Endometrial microvascular endothelial cells (primary cell): ENCODE results near the gene HRCT1. TPM values are rescaled to one million over a fixed set of nuclear protein-coding genes. Genes with fewer than 3 reads are reported as not detected.

Experiments used
- in situ Hi-C: cut with HindIII; loops from 2 replicates; pipeline ENCODE4 v1.10.0; 2017; ENCODE audit warnings: low sequenced_read_pairs, low pct_unique_long_range_greater_than_20kb; ENCODE audit errors: inconsistent ontology term
- total RNA-seq: library from RNA; depleted of rRNA; stranded (reverse); fragments of >200 nt; gene quantifications from one replicate; pipeline ENCODE4 v1.2.3, GENCODE V29; 2015; ENCODE audit errors: inconsistent ontology term

Gene HRCT1
- total RNA-seq, 1 donor from 2014 or later, result 0.19 TPM

DNA sequence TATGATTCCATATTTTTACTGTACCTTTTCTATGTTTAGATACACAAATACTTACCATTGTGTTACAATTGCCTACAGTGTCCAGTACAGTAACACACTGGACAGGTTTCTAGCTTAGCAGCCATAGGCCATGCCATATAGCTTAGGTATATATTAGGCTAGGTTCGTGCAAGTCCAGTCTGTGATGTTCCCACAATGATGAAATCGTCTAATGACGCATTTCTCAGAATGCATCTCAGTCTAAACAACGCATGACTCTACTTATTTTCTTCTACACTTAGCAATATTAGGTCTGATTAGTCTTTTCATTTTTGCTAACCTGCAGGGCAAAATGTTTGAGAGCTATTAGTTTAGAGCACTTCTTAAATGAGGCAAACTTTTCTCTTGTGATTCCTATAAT lies 29.3 kb downstream of the HRCT1 start:
- in situ Hi-C loops, result no loop called here

DNA sequence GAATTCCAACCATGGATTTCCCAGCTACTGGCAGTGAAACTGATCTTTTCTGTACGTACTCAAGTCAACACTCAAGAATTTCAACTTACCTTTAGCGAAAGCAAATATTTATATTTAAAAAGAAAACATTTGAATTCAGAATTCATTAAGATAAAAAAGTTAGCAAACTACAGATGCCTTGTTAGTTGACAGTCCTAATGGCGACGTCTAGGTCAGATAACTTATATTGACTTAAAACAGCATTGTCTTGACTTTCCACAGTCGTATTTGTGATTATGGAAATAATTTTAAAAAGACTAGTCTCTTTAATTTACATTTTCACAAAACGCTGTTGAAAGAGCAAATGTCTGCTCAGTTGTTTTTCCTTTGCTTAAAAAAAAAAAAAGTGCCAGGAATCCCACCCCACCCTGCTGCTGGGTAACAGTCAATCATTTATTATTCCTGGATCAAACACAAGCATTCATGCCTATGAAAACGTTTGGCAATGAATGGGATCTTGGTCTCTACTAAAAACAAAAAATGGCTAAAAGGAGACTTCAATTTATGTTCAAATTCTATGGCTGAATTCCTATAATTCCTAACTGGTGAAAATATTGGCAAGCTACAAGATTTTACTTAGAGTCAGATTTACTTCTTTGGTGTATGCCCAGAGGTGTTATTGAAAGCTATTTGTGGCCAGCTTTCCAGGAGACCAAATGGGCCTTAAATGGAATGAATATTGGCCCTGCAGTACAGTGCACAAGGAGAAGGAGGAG lies 29.9 kb downstream of the HRCT1 start:
- in situ Hi-C loops, result no loop called here

DNA sequence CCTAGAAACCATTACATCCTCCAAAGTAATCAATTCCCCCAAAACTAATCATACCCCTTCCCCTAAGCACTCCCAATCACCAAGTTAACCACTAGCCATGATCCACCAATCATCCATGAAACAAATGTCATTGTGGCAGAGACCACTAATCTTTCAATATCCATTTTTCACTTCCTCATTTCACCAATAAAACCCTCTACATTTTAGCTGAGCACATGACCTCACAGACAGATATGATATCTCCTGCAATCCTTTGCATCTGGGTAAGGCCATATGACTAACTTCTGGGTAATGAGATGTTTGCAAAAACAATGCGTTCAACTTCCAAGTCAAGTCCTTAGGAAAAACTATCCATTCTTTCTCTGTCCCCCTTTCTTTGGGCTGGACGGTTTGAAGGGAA lies 31.2 kb downstream of the HRCT1 start:
- in situ Hi-C loops, result no loop called here

DNA sequence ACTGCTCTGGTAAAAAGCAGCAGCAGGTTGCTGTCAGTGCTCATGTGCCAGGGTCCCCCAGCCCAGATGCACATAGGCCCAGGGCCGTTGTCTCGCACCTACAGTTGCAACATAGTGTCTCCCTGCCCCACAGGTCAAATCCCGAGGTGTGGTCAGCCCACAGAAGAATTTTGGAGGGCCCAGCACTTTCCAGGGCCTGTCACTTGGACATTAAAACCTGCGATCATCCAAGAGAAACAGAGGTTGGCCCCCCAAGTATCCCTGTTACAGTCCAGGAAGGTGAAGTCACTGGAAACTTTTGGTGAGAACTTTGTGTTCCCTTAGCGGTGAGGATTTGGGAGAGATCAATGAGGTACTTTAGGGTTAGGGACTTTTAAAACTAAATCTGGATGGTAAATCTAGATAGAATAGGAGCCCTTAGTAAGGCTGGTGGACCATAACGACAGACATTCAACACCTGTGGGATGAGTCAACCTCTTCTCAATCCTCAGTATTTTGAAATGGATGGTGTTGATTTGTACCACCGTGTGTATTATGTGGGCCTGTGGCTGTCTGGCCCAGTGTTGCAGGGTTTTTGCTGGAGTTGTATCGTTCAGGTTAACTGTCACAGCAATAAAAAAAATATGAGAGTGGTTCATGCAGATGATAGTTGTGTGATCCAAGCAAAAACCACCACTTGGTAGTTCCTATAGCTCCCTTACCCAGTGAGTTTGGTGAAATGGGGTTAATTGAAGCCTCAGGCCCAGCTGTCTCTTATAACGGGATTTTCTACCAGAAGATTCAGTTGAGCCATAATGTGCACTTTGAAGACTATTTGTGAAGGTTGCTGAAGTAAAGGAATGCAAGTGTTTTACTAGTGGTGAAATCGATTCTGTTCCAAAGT lies 32.7 kb downstream of the HRCT1 start:
- in situ Hi-C loops, result no loop called here

DNA sequence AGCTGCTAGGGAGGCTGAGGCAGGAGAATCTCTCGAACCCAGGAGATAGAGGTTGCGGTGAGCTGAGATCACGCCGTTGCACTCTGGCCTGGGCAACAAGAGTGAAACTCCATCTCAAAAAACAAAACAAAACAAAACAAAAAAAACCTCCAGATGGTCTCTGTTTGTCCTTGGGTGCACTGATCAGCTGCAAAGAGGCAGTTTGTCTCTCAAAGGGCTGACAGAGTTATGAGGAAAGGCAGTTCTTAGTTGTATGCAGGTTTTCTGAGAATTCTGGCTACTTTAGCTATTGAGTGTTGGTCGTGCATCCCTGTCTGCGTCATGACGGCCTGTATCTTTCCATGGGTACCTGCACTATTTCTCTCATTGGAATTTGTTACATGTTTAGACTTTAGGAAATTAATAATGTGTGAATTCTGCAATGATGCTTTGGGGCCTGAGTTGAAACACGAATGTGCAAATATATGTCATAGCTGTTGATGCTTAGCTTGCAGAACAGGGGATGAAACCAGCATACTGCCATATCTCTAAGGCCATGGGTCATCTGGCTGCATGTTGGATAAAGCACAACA lies 33.8 kb downstream of the HRCT1 start:
- in situ Hi-C loops, result no loop called here

DNA sequence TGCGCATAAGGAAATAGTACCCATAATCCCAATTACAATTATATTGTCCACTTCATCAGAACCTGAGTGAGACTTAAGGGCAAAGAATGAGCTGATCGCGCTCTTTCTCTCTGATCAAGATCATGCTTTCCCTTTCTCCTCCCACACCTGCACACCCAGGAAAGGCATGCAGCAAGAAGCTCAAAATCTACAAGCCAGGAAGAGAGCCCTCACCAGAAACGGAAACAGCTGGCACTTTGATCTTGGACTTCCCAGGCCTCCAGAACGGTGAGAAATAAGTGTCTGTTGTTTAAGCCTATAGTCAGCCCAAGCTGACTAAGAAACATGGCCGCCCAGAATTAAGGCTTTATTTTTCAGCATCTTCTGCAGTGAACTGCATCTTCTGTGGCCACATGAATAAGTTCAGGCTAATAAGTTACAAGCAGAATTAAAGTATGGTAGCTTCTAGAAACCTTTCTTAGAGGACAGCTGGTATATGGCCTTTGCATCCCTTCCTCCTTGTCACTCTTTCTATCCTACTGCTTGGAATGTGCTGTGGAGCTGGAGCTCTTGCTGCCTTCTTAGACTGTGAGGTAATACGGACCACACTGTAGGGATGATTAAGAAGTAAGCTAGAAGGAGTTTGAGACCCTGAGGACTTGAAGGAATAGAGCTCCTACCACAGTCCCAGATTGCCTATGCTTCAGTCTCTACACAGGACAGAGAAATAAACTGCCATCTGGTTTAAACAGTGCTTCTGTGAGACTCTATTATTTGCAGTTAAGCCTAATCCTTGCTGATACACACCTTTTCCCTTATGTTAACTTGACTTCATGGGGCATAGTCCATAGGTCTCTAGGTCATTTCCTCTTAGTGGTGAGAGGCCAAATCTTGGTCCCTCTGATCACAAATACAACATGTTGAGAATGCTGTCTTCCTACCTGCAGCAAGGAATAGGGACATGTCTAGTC lies 34.7 kb downstream of the HRCT1 start:
- in situ Hi-C loops, result no loop called here

DNA sequence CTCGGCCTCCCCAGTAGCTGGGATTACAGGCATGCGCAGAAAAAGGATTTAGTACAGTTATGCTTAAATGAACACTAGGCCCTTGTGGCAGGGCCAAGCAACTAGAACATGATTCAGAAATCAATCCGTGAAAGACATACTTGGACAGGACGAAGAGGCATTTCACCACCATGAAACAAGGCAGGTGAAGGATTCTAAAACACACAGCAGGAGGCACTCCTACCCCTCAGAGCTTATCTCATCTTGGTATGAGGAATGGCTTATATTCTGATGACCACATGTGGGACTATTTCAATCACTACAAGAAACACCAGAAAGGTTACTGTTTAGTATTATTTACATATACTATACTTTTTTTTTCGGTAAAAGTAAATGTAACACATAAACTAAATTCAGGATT lies 36.3 kb downstream of the HRCT1 start:
- in situ Hi-C loops, result no loop called here

DNA sequence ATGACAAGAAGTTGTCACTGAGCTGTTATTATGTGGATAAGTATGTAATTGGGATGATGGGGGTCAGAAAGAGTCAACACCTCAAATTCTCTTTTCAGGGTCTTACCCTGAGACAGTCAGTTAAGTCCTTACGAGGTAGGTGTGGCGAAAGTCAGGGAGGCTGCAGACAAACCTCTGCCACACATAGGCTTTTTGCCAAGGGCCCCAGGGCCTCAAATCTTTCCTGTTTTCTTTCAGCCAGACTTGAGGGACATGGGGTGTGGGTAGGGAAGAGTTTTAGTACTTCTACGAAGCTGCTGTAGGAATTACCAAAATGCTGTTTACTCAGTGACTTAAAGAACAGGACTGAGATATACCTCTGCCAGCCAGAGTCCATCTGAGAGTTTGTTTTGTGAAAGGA lies 38.2 kb downstream of the HRCT1 start:
- in situ Hi-C loops, result no loop called here

DNA sequence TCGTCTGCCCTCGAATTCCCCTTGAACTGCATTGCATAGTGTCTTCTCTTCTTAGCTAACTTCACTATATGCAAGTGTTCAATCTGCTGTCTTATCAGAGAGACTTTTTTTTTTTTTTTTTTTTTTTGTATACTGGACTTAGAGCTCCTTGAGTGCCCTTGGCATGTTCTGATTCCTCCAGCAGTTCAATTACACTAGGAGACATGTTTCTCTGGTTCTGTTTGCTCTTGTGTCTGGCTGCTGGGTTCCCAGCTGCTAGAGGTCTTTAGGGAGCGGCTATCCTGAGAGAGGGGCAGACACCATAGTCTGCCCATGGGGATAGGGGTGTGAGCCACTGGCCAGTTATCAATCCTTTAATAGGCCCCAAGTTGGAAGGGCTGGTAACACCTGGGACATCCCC lies 38.8 kb downstream of the HRCT1 start:
- in situ Hi-C loops, result no loop called here

DNA sequence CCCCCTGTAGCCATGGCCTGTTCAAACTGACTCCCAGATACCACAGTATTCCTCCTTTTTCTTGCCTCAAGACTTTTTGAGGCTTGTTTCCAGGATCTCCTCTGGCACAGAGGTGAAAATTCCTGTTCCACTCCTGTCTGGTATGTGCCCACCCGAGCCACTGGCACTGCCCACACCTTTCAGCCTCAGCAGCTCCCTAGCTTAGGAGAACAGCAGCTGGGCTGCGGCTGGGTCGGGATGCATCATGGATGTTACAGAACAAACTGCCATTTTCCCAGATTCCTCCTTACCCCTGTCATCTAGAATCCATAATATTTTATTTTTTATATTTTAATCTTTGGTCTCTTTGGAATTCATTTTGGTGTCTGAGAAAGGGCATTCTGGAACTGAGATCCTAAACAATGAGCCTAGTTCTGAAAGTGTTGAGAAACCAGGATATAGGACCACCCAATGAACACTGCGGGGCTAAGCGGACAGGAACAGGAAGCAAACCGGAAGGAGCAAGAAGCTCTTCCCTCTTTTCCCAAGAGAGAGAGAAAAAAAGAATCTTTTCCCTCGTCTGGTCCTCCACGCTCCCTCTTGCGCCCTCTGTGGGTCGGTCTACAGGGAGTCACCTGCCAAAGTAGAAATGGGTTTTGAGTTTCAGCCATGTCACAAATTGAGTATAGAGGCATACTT lies 39.5 kb downstream of the HRCT1 start:
- in situ Hi-C loops, result no loop called here

DNA sequence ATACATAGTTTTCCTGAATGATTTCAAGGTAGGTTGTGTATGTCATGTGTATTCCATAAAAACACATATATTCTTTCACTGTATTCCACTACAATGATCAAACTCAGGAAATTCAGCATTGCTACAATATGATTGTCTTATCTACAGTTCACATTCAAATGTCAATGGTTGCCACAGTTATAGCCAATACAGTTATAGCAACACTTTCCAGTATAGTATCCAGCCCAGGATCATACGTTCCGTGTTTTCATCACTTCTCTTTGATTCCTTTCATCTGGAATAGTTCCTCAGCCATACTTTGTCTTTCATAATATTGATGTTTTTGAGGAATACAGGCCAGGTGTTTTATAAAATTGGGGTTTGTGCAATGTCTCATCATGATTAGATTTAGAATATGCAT lies 42.4 kb downstream of the HRCT1 start:
- in situ Hi-C loops, result no loop called here

DNA sequence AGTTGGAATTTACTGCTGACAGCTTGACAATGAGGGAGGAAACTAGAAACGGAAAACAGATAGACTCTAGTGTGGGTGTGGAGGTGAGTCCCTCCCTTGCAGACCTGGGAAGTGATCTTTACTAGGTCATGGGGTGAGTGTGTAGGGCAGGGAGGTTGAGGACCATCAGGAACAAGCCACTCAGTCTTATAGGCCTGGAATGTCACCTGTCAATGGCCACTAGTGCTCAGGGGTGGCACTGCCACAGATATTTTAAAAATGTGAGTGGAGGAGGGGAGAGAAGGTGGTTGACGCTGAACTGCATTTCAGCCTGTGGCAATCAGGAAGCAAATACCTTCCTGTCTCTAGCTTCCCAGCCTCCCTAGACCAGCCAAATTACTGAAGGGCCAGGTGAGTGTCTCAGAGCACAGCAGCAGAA lies 42.9 kb downstream of the HRCT1 start:
- in situ Hi-C loops, result no loop called here

DNA sequence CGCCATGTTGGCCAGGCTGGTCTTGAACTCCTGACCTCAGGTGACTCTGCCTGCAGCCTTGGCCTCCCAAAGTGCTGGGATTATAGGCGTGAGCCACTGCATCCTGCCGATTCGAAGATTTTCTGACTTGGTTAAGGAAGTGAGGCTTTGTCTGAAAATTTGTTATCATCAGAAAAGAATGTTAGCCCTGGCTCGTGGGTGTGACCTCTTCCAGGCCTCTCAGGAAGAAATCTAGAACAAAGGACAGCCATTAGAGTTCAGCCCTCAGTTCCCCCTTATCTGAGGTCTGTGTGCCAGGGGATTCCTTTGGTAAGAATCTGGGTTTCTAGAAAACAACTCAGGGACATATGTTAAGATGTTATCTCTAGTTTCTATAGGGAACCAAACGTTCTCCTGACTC lies 45.7 kb downstream of the HRCT1 start:
- in situ Hi-C loops, result no loop called here

DNA sequence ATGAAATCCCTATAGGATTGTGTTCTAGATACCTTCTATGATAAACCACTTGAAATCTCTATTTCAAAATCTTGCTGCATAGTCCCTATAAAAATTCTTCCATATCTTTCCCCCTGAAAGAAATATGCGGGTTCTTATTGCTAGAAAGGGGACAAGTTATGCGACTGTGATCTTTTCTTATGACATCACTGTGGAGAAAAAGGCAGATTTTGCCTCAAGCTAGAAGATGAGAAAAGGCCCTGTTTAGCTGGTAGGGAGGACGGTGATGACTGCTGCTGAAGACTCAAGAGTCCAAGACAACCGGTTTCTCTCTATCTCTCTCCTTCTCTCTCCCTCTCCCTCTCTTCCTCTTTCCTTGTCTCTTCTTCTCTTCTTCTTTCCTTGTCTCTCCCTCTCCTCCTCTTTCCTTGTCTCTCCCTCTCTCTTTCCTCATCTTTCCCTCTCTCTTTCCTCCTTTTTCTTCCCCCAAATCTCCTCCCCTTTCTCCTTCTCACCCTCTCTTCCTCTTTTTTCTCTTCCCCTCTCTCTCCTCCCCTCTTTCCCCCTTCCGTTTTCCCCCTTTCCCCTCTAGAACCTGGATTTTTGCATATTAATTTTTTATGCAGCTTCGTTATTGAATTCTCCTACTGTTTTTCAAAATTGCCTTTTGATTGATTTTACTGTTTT lies 46.7 kb downstream of the HRCT1 start:
- in situ Hi-C loops, result no loop called here

DNA sequence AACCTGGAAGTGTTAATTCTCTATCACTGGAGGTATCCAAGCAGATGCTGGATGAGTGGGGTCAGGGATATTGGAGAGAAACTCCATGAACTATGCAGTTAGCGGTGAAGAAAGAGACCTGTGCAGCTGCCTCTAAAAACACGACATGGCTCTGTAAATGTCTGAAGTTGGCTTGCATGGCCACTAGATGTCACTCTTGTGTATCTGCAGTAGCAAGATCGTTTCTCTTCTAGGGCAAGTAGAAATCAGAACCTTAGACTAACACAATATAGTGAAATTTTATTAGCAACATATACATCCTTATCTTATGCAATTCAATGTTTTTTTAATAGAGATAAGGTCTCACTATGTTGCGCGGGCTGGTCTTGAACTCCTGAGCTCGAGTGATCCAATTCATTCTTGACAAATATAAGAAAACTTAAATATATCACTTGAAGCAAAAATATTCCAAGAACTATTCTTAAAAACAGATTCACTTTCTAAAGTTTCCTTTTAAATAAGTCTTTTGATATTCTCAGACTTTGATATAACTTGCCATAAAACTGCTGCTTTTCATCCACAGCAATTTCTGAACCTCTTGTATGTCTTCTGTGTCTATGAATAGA lies 49.0 kb downstream of the HRCT1 start:
- in situ Hi-C loops, result no loop called here

DNA sequence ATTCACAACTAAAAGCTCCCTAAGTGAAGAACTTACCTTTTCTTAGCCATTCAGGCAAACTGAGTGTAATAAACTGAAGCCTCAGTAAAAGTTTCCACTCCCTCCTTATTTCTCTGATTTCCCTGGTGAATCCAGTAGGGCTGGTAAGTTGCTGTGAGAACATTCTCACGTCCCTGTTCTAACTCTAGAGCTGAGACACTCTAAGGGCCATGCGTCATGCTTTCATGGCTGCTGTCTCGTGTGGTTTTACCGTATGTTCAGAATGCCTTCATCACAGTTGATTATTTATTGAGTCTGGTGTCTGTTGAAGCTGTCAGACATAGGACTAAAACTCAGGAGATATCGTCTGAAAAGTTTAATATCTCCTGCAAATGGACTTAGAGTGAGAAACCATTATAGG lies 50.6 kb downstream of the HRCT1 start:
- in situ Hi-C loops, result no loop called here
